Measurements from ENCODE around the gene BPIFB4. TPM values are rescaled to one million over a fixed set of nuclear protein-coding genes. Genes with fewer than 3 reads are reported as not detected.

Gene BPIFB4
- polyA plus RNA-seq, 1 donor (not counting 4 experiments of a cell fraction or from before 2014, with no cell fraction given): not detected

DNA sequence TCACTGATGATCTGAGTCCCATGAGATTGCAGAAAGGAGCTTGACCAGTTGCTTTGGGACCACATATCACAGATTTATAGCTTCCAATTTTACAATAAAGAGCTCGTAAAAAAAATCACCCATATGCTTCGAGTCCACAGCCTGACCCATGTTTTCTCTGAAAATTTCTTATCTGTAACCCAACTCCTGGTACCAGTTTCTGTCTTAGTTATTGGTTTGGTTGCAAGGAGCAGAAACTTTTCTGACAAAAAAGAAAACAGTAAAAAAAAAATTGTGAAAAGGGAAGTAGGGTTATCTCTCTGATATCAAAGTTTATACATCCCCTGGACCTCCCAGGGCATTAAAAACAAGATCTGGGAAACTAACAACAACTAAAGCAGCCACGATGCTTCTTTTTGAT lies 57.8 kb downstream of the BPIFB4 start:
- Histone ChIP-seq H3K36me3 (ENCODE audit: control insufficient read depth in 2 of 2, extremely low read depth in 1 of 2, insufficient read depth in 2 of 2, low read length in 2 of 2) (no peaks in the 10 kb centered on the region), H3K27ac (ENCODE audit: control insufficient read depth, insufficient read depth, low read length) (no peak overlapping the region), H3K9me3 (ENCODE audit: control insufficient read depth, low read depth, low read length) (no peaks in the 10 kb centered on the region), H4K20me1 (ENCODE audit: control insufficient read depth, extremely low read depth, insufficient read depth, low read length) (no peaks in the 10 kb centered on the region), H3K4me3 (ENCODE audit: control insufficient read depth in 2 of 3, extremely low read depth in 1 of 3, insufficient read depth in 2 of 3, low read depth in 1 of 3, low read length in 3 of 3) (no peak overlapping the region), H3K4me2 (ENCODE audit: control insufficient read depth, extremely low read depth, insufficient read depth, low read depth, low read length) (no peak overlapping the region), H3K9ac (ENCODE audit: control insufficient read depth, extremely low read depth, insufficient read depth, low read length) (no peak overlapping the region), H3K79me2 (ENCODE audit: control insufficient read depth, insufficient read depth, low read length) (no peaks in the 10 kb centered on the region), H3K9me1 (ENCODE audit: control insufficient read depth, extremely low read depth, insufficient read depth, low read length) (no peaks in the 10 kb centered on the region), H3K4me1 (ENCODE audit: control insufficient read depth, extremely low read depth, insufficient read depth, low read length) (no peaks in the 10 kb centered on the region), H3K27me3 (ENCODE audit: control insufficient read depth, extremely low read depth, insufficient read depth, low read length) (no peaks in the 10 kb centered on the region), H2AFZ (ENCODE audit: control insufficient read depth, low read length) (no peak overlapping the region)
- no peak for FAIRE-seq
- TF ChIP-seq EZH2 (IDR thresholded peaks at IDR 0.05; ENCODE audit: low read length): no peak
- TF ChIP-seq, protein P1, sequence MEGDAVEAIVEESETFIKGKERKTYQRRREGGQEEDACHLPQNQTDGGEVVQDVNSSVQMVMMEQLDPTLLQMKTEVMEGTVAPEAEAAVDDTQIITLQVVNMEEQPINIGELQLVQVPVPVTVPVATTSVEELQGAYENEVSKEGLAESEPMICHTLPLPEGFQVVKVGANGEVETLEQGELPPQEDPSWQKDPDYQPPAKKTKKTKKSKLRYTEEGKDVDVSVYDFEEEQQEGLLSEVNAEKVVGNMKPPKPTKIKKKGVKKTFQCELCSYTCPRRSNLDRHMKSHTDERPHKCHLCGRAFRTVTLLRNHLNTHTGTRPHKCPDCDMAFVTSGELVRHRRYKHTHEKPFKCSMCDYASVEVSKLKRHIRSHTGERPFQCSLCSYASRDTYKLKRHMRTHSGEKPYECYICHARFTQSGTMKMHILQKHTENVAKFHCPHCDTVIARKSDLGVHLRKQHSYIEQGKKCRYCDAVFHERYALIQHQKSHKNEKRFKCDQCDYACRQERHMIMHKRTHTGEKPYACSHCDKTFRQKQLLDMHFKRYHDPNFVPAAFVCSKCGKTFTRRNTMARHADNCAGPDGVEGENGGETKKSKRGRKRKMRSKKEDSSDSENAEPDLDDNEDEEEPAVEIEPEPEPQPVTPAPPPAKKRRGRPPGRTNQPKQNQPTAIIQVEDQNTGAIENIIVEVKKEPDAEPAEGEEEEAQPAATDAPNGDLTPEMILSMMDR (optimal IDR thresholded peaks at IDR 0.05 in 1 of 3, IDR thresholded peaks at IDR 0.05 in 1 of 3, conservative IDR thresholded peaks at IDR 0.05 in 1 of 3; ENCODE audit: extremely low read depth in 1 of 3, insufficient read depth in 2 of 3, low read length in 3 of 3): no peak
- dilution Hi-C loops (cut with MboI; ENCODE audit: extremely low pct_ligation_motif_present, low sequenced_read_pairs): no loop called here
- no peak for DNase-seq (ENCODE audit: low read depth, low spot score)

DNA sequence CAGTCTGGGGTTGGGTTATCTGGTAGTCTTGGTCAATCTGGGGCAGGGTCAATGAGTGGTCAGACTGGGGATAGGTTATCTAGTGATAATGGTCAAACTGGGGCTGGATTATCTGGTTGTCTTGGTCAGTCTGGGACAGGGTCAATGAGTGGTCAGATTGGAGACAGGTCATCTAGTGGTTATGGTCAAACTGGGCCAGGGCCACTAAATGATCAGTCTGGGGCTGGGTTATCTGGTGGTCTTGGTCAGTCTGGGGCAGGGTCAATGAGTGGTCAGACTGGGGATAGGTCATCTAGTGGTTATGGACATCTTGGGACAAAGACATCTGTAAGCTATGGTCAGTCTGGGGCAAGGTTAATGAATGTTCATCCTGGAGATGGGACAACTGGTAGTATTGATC lies 60.0 kb downstream of the BPIFB4 start:
- Histone ChIP-seq H3K9me1 (ENCODE audit: control insufficient read depth, extremely low read depth, insufficient read depth, low read length) (no peaks in the 10 kb centered on the region), H3K36me3 (ENCODE audit: control insufficient read depth in 2 of 2, extremely low read depth in 1 of 2, insufficient read depth in 2 of 2, low read length in 2 of 2) (no peaks in the 10 kb centered on the region), H3K4me2 (ENCODE audit: control insufficient read depth, extremely low read depth, insufficient read depth, low read depth, low read length) (no peak overlapping the region), H4K20me1 (ENCODE audit: control insufficient read depth, extremely low read depth, insufficient read depth, low read length) (no peaks in the 10 kb centered on the region), H3K27ac (ENCODE audit: control insufficient read depth, insufficient read depth, low read length) (no peak overlapping the region), H2AFZ (ENCODE audit: control insufficient read depth, low read length) (no peak overlapping the region), H3K27me3 (ENCODE audit: control insufficient read depth, extremely low read depth, insufficient read depth, low read length) (no peaks in the 10 kb centered on the region), H3K79me2 (ENCODE audit: control insufficient read depth, insufficient read depth, low read length) (no peaks in the 10 kb centered on the region), H3K9me3 (ENCODE audit: control insufficient read depth, low read depth, low read length) (no peaks in the 10 kb centered on the region), H3K4me3 (ENCODE audit: control insufficient read depth in 2 of 3, extremely low read depth in 1 of 3, insufficient read depth in 2 of 3, low read depth in 1 of 3, low read length in 3 of 3) (no peak overlapping the region), H3K4me1 (ENCODE audit: control insufficient read depth, extremely low read depth, insufficient read depth, low read length) (no peaks in the 10 kb centered on the region), H3K9ac (ENCODE audit: control insufficient read depth, extremely low read depth, insufficient read depth, low read length) (no peak overlapping the region)
- no peak for TF ChIP-seq EZH2 (IDR thresholded peaks at IDR 0.05; ENCODE audit: low read length)
- TF ChIP-seq, protein P1 (optimal IDR thresholded peaks at IDR 0.05 in 1 of 3, IDR thresholded peaks at IDR 0.05 in 1 of 3, conservative IDR thresholded peaks at IDR 0.05 in 1 of 3; ENCODE audit: extremely low read depth in 1 of 3, insufficient read depth in 2 of 3, low read length in 3 of 3): no peak
- DNase-seq (ENCODE audit: low read depth, low spot score) (no peak), FAIRE-seq (no peak)
- dilution Hi-C loops (cut with MboI; ENCODE audit: extremely low pct_ligation_motif_present, low sequenced_read_pairs): no loop called here
